Activated CD8-positive, alpha-beta T cell treated with anti-CD3 and anti-CD28 coated beads for 36 hours (primary cell): ENCODE results near the gene GATA6. TPM values are rescaled to one million over a fixed set of nuclear protein-coding genes. Genes with fewer than 3 reads are reported as not detected.

ENCODE experiments used
- ATAC-seq: fragments of 200-7000 bp; cut with Tn5 transposase; one replicate; pipeline ENCODE4 v1.10.0; 2021; ENCODE audit warnings: mild to moderate bottlenecking, moderate library complexity
- CTCF ChIA-PET: fragments of 350-600 bp; sonication (Branson Sonifier 250); formaldehyde crosslinking; loops from one replicate; lab custom pipeline; 2021; ENCODE audit warnings: antibody characterized with exemption; lab: Charles Lee
- POLR2A ChIA-PET: fragments of 350-600 bp; sonication (Branson Sonifier 250); formaldehyde crosslinking; loops from one replicate; lab custom pipeline; 2021; ENCODE audit warnings: antibody characterized with exemption; lab: Charles Lee
- DNase-seq: peaks from one replicate; pipeline ENCODE4 v3.0.0-alpha.2; 2020
- H3K27ac Mint-ChIP-seq: one replicate; pipeline ENCODE4 v1.8.0; 2021; ENCODE audit warnings: mild to moderate bottlenecking, mixed read lengths
- H3K27me3 Mint-ChIP-seq: one replicate; pipeline ENCODE4 v1.8.0; 2021; ENCODE audit warnings: mixed read lengths
- H3K36me3 Mint-ChIP-seq: one replicate; pipeline ENCODE4 v1.8.0; 2021; ENCODE audit warnings: low read depth, mixed read lengths
- H3K4me1 Mint-ChIP-seq: one replicate; pipeline ENCODE4 v1.8.0; 2021; ENCODE audit warnings: low read depth, mixed read lengths
- H3K4me3 Mint-ChIP-seq: one replicate; pipeline ENCODE4 v1.8.0; 2021; ENCODE audit warnings: mild to moderate bottlenecking, moderate library complexity, mixed read lengths
- H3K9me3 Mint-ChIP-seq: one replicate; pipeline ENCODE4 v1.8.0; 2021; ENCODE audit warnings: mixed read lengths
- intact Hi-C: fragments of 100-400 bp; cut with micrococcal nuclease; formaldehyde crosslinking; loops from one replicate; pipeline ENCODE4 v1.10.0; 2022
- total RNA-seq, 2 experiments: library from RNA; stranded (reverse); gene quantifications; one replicate each; pipeline ENCODE4 v1.2.3, GENCODE V29; 2021
- TF ChIP-seq, protein P1 (sequence below): fragments of 200-600 bp; IDR thresholded peaks from one replicate; pipeline ENCODE4 v1.8.0; 2022; ENCODE audit warnings: antibody characterized with exemption, mild to moderate bottlenecking

Gene GATA6
- total RNA-seq, 2 experiments from 2014 or later, result not detected

DNA sequence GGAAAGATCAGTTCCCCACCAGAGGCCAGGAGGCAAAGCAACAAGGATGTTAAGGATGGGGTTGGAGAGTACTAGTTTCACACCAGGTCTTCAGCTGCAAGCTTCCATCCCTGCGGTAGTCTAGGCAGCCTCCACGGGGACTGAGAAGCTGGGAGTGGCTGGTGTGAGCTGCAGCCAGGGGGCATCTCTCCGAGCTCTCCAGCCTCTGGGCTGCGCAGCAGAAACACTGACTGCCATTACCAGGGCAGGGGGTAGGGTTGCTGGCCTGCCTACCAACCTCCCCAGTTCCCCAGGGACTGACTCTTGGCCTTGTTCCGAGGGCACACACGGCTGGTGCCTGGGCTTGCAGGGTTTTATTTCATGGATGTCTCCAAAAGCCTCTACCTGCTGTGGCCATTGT lies 15.9 kb downstream of the GATA6 start:
- Mint-ChIP-seq H3K27me3 (peaks cover 4% of the 10 kb centered on the region), H3K4me1 (no peaks in the 10 kb centered on the region), H3K9me3 (no peaks in the 10 kb centered on the region), H3K4me3 (no peak overlapping the region), H3K27ac (no peak overlapping the region), H3K36me3 (no peaks in the 10 kb centered on the region)
- ATAC-seq (no peak), DNase-seq (no peak)
- TF ChIP-seq, protein P1, sequence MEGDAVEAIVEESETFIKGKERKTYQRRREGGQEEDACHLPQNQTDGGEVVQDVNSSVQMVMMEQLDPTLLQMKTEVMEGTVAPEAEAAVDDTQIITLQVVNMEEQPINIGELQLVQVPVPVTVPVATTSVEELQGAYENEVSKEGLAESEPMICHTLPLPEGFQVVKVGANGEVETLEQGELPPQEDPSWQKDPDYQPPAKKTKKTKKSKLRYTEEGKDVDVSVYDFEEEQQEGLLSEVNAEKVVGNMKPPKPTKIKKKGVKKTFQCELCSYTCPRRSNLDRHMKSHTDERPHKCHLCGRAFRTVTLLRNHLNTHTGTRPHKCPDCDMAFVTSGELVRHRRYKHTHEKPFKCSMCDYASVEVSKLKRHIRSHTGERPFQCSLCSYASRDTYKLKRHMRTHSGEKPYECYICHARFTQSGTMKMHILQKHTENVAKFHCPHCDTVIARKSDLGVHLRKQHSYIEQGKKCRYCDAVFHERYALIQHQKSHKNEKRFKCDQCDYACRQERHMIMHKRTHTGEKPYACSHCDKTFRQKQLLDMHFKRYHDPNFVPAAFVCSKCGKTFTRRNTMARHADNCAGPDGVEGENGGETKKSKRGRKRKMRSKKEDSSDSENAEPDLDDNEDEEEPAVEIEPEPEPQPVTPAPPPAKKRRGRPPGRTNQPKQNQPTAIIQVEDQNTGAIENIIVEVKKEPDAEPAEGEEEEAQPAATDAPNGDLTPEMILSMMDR, result no peak
- intact Hi-C loops, result no loop called here
- ChIA-PET CTCF (interaction anchor here (0.8 kb wide), 1 partner anchor 34 kb away, joined by 3 read pairs; no protein-coding TSS in a partner anchor), POLR2A (no interaction called here)

- H3K4me3 Mint-ChIP-seq, result no peak overlapping the region
- ATAC-seq (no peak), DNase-seq (no peak)
- ChIA-PET POLR2A (no interaction called here), CTCF (interaction anchor here (0.8 kb wide), 1 partner anchor 34 kb away, joined by 3 read pairs; no protein-coding TSS in a partner anchor)
- no peaks in the 10 kb centered on the region for H3K36me3 Mint-ChIP-seq
- H3K27me3 Mint-ChIP-seq, result peaks cover 4% of the 10 kb centered on the region
- TF ChIP-seq, protein P1, result no peak
- no peak overlapping the region for H3K27ac Mint-ChIP-seq
- intact Hi-C loops, result no loop called here
- H3K9me3 Mint-ChIP-seq, result no peaks in the 10 kb centered on the region
- H3K4me1 Mint-ChIP-seq, result peaks cover 3% of the 10 kb centered on the region
Observed at GRCh38 chr18:22185771-22186386, 16.5 kb downstream of the GATA6 start.

DNA sequence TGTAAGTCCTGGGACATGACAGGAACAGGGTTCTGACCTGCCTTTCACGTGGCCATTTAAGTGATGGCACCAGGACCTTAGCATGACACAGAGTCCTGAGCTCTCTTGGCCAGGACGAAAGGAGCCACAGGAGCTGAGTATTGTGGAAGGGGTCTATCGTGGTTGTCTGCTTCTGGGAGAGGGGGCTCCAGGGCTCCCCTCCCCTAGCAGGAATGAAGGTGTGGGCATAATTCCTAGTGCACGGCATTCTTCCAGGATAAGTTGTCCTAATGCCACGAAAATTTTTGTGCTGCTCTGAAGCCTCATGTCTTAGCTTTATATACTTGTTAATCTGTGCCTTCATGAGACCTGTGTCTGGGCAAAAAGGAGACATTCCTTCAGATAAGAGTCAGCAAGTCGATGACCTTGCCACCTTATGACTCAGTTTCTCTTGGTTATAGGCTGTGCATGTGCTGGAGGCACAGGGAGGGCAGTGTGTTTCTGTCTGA lies 17.1 kb downstream of the GATA6 start:
- CTCF ChIA-PET, result no interaction called here

GRCh38 chr18:22188559-22189267 lies 19.3 kb downstream of the GATA6 start:
- no peaks in the 10 kb centered on the region for H3K9me3 Mint-ChIP-seq
- no peak overlapping the region for H3K4me3 Mint-ChIP-seq
- H3K36me3 Mint-ChIP-seq, result no peaks in the 10 kb centered on the region
- no peak for DNase-seq
- peaks cover 6% of the 10 kb centered on the region for H3K27me3 Mint-ChIP-seq
- TF ChIP-seq, protein P1, result no peak
- ChIA-PET CTCF (no interaction called here), POLR2A (no interaction called here)
- intact Hi-C loops, result no loop called here
- no peak for ATAC-seq
- peaks cover 3% of the 10 kb centered on the region for H3K4me1 Mint-ChIP-seq
- H3K27ac Mint-ChIP-seq, result no peak overlapping the region

More for the DNA sequence above, 17.1 kb downstream of the GATA6 start:
- no peak for DNase-seq
- Mint-ChIP-seq H3K4me3 (no peak overlapping the region), H3K4me1 (peaks cover 3% of the 10 kb centered on the region), H3K9me3 (no peaks in the 10 kb centered on the region), H3K27me3 (peaks cover 4% of the 10 kb centered on the region), H3K36me3 (no peaks in the 10 kb centered on the region), H3K27ac (no peak overlapping the region)
- no peak for ATAC-seq
- TF ChIP-seq, protein P1, result no peak
- POLR2A ChIA-PET, result no interaction called here
- intact Hi-C loops, result no loop called here
